ENCODE results near the gene KLF5. TPM values are rescaled to one million over a fixed set of nuclear protein-coding genes. Genes with fewer than 3 reads are reported as not detected.
"Not testable (repeated sequence)": the region's sequence is repeated elsewhere in the genome, so short reads cannot be mapped to it uniquely, and the experiment has no call there.

Gene KLF5
- total and polyA plus RNA-seq, 5 experiments from 2014 or later = 0.44 to 5.3 (median 1.1) TPM

DNA sequence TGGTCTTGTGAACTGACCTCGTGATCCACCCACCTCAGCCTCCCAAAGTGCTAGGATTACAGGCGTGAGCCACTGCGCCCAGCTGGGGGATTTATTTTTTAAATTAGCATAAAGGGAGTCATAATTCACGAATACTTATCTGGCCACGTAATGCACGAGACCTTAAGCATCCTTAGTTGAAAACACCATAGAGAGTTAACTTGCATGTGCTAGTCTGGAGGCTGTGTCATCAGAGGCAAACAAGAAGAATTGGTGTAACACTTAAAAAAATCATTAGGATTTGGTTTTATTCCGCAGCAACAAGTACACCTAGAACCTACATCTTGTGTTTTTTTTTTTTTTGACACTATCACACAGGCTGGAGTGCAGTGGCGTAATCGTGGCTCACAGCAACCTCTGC, 19.1 kb downstream of the KLF5 start:
- DNase-seq (no peak), ATAC-seq (no peak)
- H3K4me1 Mint-ChIP-seq = no peaks in the 10 kb centered on the region
- no peak overlapping the region for H3K4me3 Mint-ChIP-seq
- peaks cover 0 to 5% (median 0%) of the 10 kb centered on the region in 9 donors for H3K9me3 Mint-ChIP-seq
- H3K36me3 Mint-ChIP-seq = no peaks in the 10 kb centered on the region
- peaks cover 0 to 9% (median 5%) of the 10 kb centered on the region in 5 donors for H3K27me3 Mint-ChIP-seq
- H3K27ac Mint-ChIP-seq = no peak overlapping the region
- POLR2A ChIA-PET = no interaction called here

DNA sequence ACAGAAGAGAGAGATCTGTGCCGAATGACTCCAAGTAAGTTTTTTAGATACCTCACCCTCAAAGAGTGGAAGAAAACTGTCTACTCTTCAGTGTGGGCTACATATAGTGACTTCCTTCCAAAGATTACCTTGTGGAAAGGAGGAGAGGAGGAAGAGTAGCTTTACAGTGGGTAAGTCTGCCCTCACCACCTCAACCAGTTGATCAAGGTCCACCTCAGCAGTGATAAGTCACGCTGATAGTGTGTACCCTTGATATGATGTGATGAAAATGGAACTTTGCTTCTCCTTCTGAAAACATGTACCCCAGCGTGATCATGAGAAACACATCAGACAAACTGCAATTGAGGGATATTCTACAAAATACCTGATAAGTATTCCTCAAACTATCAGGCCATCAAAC, 20.6 kb downstream of the KLF5 start:
- no peaks in the 10 kb centered on the region for H3K36me3 Mint-ChIP-seq
- POLR2A ChIA-PET = no interaction called here
- H3K27ac Mint-ChIP-seq = no peak overlapping the region
- no peaks in the 10 kb centered on the region for H3K4me1 Mint-ChIP-seq
- DNase-seq = no peak
- peaks cover 0 to 5% (median 0%) of the 10 kb centered on the region in 9 donors for H3K9me3 Mint-ChIP-seq
- H3K4me3 Mint-ChIP-seq = no peak overlapping the region
- ATAC-seq = no peak
- H3K27me3 Mint-ChIP-seq = peaks cover 0 to 9% (median 5%) of the 10 kb centered on the region in 5 donors

DNA sequence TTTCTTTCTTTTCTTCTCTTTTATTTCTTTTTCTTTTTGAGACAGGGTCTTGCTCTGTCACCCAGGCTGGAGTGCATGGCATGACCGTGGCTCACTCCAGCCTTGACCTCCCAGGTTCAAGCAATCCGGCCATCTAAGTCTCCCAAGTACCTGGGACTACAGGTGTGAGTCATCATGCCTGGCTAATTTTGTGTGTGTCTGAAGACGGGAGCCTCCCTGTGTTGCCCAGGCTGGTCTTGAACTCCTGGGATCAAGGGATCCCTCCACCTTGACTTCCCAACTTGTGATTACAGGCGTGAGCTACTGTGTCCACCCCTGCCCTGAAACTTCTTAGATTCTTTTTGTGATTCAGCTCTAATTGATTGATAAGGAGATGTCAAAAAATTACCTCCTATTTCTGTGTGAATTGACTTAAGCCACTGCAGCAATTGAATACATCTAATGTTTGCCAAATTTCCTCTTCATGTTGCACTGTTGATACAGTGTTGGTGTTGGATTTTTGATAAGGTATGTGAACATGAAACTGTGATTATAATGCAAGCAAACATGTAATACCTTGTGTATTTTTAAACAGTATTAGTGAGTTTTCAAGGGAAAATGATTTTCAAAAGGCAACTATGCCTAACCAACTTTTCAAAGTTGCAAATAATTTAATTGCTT, 22.6 kb downstream of the KLF5 start:
- POLR2A ChIA-PET = no interaction called here
- Mint-ChIP-seq H3K9me3 (peaks cover 0 to 8% (median 0%) of the 10 kb centered on the region in 9 donors), H3K27ac (no peak overlapping the region), H3K4me1 (no peaks in the 10 kb centered on the region), H3K36me3 (peaks cover 0 to 2% (median 0%) of the 10 kb centered on the region in 3 donors), H3K27me3 (peaks cover 0 to 9% (median 5%) of the 10 kb centered on the region in 5 donors), H3K4me3 (no peak overlapping the region)
- DNase-seq (no peak), ATAC-seq (no peak)

DNA sequence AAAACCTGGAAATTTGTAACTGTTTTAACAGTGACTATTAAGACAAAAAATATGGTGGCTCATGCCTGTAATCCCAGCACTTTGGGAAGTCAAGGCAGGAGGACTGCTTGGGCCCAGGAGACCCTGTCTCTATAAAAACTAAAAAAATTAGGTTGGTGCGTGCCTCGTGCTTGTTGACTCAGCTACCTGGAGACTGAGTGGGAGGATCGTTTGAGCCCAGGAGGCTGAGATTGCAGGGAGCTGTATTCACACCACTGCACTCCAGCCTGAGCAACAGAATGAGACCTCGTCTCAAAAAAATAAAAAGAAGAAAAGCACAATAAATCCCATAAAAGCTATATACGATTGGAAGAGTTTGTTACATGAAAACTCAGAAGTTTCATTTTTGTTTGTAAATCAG, 23.7 kb downstream of the KLF5 start:
- Mint-ChIP-seq H3K27me3 (peaks cover 0 to 9% (median 5%) of the 10 kb centered on the region in 5 donors), H3K9me3 (peaks cover 0 to 12% (median 0%) of the 10 kb centered on the region in 9 donors), H3K27ac (no peak overlapping the region), H3K4me1 (no peaks in the 10 kb centered on the region), H3K36me3 (peaks cover 0 to 4% (median 2%) of the 10 kb centered on the region in 3 donors), H3K4me3 (no peak overlapping the region)
- DNase-seq (no peak), ATAC-seq (no peak)
- POLR2A ChIA-PET = no interaction called here

DNA sequence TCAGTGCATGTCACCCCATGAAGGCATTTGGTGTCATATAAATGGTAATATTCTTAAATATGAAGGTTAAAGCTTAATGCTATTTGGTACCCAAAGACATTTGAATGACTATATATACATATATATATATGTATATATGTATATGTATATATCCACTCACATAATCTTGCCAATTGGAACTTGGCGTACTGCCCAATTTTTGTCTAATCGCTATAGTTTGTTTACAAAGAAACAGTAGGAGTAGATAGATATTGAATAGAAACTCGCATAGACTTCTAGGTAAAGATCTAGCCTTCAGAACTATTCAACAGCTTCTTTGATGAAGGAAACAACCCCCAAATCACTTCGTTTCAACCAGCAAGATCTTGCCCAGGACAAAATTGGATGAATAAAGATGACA, 24.1 kb downstream of the KLF5 start:
- ATAC-seq (no peak), DNase-seq (no peak)
- peaks cover 0 to 9% (median 5%) of the 10 kb centered on the region in 5 donors for H3K27me3 Mint-ChIP-seq
- H3K4me1 Mint-ChIP-seq = no peaks in the 10 kb centered on the region
- POLR2A ChIA-PET = no interaction called here
- H3K27ac Mint-ChIP-seq = no peak overlapping the region
- H3K4me3 Mint-ChIP-seq = no peak overlapping the region
- peaks cover 0 to 13% (median 0%) of the 10 kb centered on the region in 9 donors for H3K9me3 Mint-ChIP-seq
- H3K36me3 Mint-ChIP-seq = peaks cover 0 to 6% (median 2%) of the 10 kb centered on the region in 3 donors

DNA sequence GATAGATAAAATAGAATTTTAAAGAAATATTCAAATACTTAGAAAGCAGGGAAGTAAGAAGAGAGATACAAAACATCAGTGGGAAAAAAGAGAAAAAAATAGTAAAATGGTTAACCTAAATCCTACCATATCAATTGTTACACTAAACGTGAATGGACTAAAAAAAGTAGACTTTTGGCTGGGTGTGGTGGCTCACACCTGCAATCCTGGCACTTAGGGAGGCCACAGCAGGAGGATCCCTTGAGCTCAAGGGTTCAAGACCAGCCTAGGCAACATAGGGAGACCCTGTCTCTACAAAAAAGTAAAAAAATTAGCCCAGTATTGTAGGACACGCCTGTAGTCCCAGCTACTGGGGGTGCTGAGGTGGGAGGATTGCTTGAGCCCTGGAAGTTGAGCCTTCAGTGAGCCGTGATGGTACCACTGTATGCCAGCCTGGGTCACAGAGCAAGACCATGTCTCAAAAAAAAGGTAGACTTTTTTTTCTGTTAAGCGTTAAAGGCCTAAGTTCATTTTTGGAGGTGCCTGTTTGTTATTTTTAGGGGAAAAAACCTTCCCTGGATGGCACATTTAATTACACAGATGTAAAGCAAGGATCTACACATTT, 29.6 kb downstream of the KLF5 start:
- no peak for ATAC-seq
- H3K27ac Mint-ChIP-seq = no peak overlapping the region
- H3K27me3 Mint-ChIP-seq = no peaks in the 10 kb centered on the region
- H3K4me1 Mint-ChIP-seq = peaks cover 7 to 10% (median 8%) of the 10 kb centered on the region in 4 donors
- no peak overlapping the region for H3K4me3 Mint-ChIP-seq
- peaks cover 0 to 17% (median 2%) of the 10 kb centered on the region in 9 donors for H3K9me3 Mint-ChIP-seq
- peaks cover 0 to 6% (median 4%) of the 10 kb centered on the region in 3 donors for H3K36me3 Mint-ChIP-seq
- no peak for DNase-seq
- POLR2A ChIA-PET = no interaction called here

DNA sequence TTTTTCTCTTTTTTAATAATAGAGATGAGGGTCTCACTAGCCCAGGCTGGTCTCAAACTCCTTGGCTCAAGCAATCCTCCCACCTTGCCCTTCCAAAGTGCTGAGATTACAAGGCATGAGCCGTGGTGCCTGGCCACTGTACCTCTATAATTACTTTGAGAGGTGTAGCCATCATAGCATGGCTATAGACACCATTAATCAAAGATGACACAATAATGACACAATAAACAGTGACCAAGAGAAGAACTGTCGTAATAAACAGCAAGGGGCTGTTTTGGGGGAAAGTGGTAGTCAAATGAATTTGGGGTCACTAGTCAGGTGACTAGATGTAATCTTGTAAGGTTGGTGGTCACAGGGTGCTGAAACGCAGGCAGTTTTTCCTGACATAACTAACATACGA, 30.4 kb downstream of the KLF5 start:
- Mint-ChIP-seq H3K4me1 (peaks cover 7 to 10% (median 8%) of the 10 kb centered on the region in 4 donors), H3K9me3 (peaks cover 0 to 17% (median 2%) of the 10 kb centered on the region in 9 donors), H3K36me3 (peaks cover 0 to 6% (median 4%) of the 10 kb centered on the region in 3 donors), H3K27ac (no peak overlapping the region), H3K27me3 (no peaks in the 10 kb centered on the region), H3K4me3 (no peak overlapping the region)
- POLR2A ChIA-PET = no interaction called here
- DNase-seq (no peak), ATAC-seq (no peak)

DNA sequence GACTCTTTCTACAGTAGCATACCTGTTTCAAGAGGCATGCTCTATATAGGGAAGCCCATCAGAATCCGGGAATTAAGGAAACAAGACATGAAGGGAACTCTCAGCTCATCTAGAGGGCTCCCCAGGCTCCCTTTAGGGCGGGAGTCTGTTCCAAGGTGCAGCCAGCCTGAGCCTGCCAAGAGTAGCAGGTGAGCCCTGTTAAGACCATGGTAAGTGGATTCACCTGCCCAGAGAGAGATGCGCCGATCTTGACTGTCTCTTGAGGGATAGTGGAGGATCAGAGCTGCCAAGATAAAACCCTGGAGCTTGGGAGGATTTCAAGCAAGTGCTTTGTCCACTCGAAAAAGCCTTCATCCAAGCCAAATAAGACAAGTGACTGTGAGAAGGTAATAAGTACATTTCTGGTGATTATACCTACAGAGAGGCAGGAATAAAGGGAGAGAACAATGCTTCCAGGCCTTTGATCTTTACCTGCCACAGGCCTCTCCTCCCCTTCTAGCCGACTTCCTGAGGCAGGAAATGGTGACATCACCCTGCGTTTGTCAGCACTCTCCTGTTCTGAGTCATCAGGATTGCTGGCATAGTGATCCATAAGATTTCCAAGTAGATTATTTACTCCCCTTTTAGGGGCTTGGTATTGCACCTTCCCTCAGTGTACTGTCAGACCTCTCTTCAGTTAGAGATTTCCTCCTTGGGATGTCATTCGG, 31.5 kb downstream of the KLF5 start:
- ATAC-seq (no peak), DNase-seq (no peak)
- no peak overlapping the region for H3K4me3 Mint-ChIP-seq
- POLR2A ChIA-PET = no interaction called here
- peak overlapping the region in 1 of 10 donors; percentile 63 for H3K27ac Mint-ChIP-seq
- H3K27me3 Mint-ChIP-seq = no peaks in the 10 kb centered on the region
- H3K36me3 Mint-ChIP-seq = peaks cover 0 to 6% (median 4%) of the 10 kb centered on the region in 3 donors
- peaks cover 7 to 10% (median 8%) of the 10 kb centered on the region in 4 donors for H3K4me1 Mint-ChIP-seq
- peaks cover 0 to 17% (median 2%) of the 10 kb centered on the region in 9 donors for H3K9me3 Mint-ChIP-seq

DNA sequence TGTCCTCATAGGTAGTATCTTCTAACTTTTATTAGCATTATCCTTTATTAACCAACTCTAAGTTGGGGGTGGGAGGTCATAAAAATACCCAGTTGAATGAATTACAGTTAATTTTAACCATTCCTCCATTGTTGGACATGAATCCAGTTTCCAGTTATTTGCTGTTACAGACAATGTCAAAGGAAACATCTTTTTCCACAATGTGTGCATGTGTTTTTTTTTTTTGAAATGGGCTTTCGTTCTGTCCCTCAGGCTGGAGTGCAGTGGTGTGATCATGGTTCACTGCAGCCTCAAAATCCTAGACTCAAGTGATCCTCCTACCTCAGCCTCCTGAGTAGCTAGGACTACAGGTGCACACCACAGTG, 32.0 kb downstream of the KLF5 start:
- H3K36me3 Mint-ChIP-seq = peaks cover 0 to 6% (median 2%) of the 10 kb centered on the region in 3 donors
- no peak overlapping the region for H3K4me3 Mint-ChIP-seq
- peaks cover 7 to 10% (median 8%) of the 10 kb centered on the region in 4 donors for H3K4me1 Mint-ChIP-seq
- ATAC-seq (no peak), DNase-seq (no peak)
- H3K9me3 Mint-ChIP-seq = peaks cover 0 to 17% (median 2%) of the 10 kb centered on the region in 9 donors
- H3K27me3 Mint-ChIP-seq = no peaks in the 10 kb centered on the region
- POLR2A ChIA-PET = no interaction called here
- H3K27ac Mint-ChIP-seq = no peak overlapping the region

DNA sequence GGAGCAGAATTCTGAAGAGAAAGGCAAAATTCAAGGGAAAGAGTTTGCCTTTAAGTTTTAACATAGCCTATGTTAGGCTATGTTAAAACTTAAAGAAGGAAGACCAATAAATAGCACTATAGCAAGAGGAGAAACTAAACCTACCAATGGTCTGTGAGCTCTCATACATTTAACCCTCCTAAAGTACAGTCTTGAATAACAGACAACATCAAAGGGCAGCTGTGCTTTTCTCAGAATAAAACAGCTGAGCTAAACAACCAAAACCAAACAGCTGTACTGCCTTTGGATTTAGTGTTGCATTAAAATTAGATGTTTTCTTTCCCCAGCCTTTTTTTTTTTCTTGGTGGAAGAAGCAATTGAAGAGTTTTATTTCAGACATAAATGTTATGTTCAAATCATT, 34.0 kb downstream of the KLF5 start:
- Mint-ChIP-seq H3K9me3 (peaks cover 0 to 8% (median 0%) of the 10 kb centered on the region in 9 donors), H3K4me1 (peaks cover 7 to 10% (median 8%) of the 10 kb centered on the region in 4 donors), H3K27ac (no peak overlapping the region), H3K36me3 (peaks cover 0 to 2% (median 0%) of the 10 kb centered on the region in 3 donors), H3K27me3 (no peaks in the 10 kb centered on the region), H3K4me3 (no peak overlapping the region)
- DNase-seq (peak in 1 of 10 donors; percentile 3), ATAC-seq (peak in 1 of 2 donors; percentile 35)
- POLR2A ChIA-PET = no interaction called here

DNA sequence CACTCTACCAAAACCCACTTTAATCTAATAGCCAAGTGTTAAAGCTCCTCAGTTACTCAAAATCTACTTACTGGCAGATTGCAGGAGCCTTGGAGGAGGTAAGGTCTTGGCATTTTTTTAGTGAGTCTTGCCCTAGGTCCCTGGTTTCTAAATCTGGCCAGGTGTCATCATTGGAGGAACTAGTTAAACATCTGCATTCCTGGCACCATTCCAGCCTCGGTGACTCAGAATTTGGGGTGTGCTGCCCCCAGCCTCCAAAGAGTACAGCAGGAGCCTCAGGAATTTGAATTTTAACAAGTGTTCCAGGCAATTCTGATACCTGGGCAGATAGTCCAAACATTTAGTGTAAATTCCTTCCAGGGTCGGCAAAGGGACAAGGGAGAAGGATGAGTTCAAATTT, 37.4 kb downstream of the KLF5 start:
- Mint-ChIP-seq H3K27ac (no peak overlapping the region), H3K27me3 (peaks cover 0 to 2% (median 0%) of the 10 kb centered on the region in 5 donors), H3K4me1 (no peaks in the 10 kb centered on the region), H3K9me3 (peaks cover 0 to 6% (median 0%) of the 10 kb centered on the region in 9 donors), H3K36me3 (no peaks in the 10 kb centered on the region), H3K4me3 (no peak overlapping the region)
- POLR2A ChIA-PET = no interaction called here
- no peak for ATAC-seq
- DNase-seq = no peak

DNA sequence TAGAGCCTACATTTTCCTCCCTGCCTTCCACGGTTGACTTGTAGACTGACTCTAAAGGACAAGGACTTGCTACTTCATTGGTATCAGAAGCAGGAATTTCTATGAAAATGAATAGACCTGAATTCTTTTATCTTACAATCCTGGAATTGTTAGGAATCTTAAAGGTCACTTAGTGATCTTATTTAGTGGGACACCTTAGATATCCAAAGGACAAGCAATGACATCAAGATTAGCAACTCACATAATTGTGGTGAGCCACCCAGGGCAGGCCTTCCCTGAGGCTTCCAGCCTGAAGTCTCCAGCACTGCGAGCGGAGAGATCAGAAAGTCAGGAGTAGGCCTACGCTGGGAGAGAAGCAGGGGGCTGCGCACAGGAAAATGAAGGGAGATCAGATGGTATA, 37.8 kb downstream of the KLF5 start:
- ATAC-seq (no peak), DNase-seq (no peak)
- Mint-ChIP-seq H3K4me1 (no peaks in the 10 kb centered on the region), H3K27me3 (peaks cover 0 to 2% (median 0%) of the 10 kb centered on the region in 5 donors), H3K9me3 (peaks cover 0 to 6% (median 0%) of the 10 kb centered on the region in 9 donors), H3K27ac (no peak overlapping the region), H3K4me3 (no peak overlapping the region), H3K36me3 (no peaks in the 10 kb centered on the region)
- POLR2A ChIA-PET = no interaction called here

DNA sequence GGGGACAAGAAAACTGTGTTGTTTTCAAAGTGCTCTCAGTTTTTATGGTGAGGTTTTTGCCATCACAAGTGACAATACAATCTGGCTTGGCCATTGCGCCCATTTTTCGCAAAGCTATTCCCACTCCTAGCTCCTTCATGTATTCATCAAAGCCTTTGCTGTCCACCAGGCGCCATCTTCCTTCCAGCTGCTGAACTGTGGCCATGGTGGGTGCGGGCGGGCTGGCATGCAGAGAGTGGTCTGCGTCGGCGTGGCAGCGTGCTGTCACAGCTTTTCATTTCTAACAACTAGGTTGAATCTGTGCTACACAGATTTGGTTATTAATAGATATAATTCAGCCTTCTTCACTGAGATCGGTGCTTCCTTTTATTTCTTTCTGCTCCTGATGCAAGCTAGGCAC, 42.0 kb downstream of the KLF5 start:
- H3K36me3 Mint-ChIP-seq, H3K9me3 Mint-ChIP-seq, ATAC-seq, H3K4me3 Mint-ChIP-seq, DNase-seq, POLR2A ChIA-PET, H3K4me1 Mint-ChIP-seq, H3K27ac Mint-ChIP-seq, H3K27me3 Mint-ChIP-seq: not testable (repeated sequence)
